ENCODE data around the gene ALDOC. TPM values are rescaled to one million over a fixed set of nuclear protein-coding genes. Genes with fewer than 3 reads are reported as not detected.

The ALDOC gene
- total and polyA plus RNA-seq, 2 of the 13 experiments (the other 11 are each of a cell fraction or from before 2014, with no cell fraction given), result 15.4 to 60.9 TPM

GRCh38 chr17:28567604-28568003 is 9.1 kb downstream of the ALDOC start (continued):
- TF ChIP-seq HNRNPUL1 (IDR thresholded peaks at IDR 0.05; ENCODE audit: low read depth, low read length) (no peak), EHMT2 (IDR thresholded peaks at IDR 0.05; ENCODE audit: borderline replicate concordance, low read depth, low read length) (no peak)

- POLR2A ChIA-PET, result no interaction called here
- no peak overlapping the region for H3K4me3 ChIP-seq (replicated peaks in 1 of 3; ENCODE audit: insufficient read depth in 1 of 3, low read depth in 2 of 3, low read length in 3 of 3)
- DNase-seq (ENCODE audit: low spot score) (peak; percentile 73), ATAC-seq (peak; percentile 76), FAIRE-seq (peak; percentile 39)
- no peak overlapping the region for H3K4me2 ChIP-seq (ENCODE audit: low read depth, low read length)
- H4K20me1 ChIP-seq (ENCODE audit: insufficient read depth, low read length), result no peaks in the 10 kb centered on the region
- BruUV-seq (replicated peaks), result no TSS peak
- H3K79me2 ChIP-seq (ENCODE audit: insufficient read depth, low read length), result peaks cover 2% of the 10 kb centered on the region
- peaks cover 12% of the 10 kb centered on the region for H3K4me1 ChIP-seq (ENCODE audit: insufficient read depth, low read length)
- no peak overlapping the region for H3K27ac ChIP-seq (ENCODE audit: extremely low read length, insufficient read depth, low read length)
- 77% methylated on average over 3 of the region's 3 CpGs for WGBS (ENCODE audit: low lambda C conversion rate)
- peaks cover 14 to 42% of the 10 kb centered on the region in 2 experiments; a peak in 4 of 5 replicates for H3K36me3 ChIP-seq (replicated peaks in 1 of 2; ENCODE audit: control insufficient read depth in 1 of 2, insufficient read depth in 2 of 2, low read length in 2 of 2)
- H3K9ac ChIP-seq (ENCODE audit: insufficient read depth, low read depth, low read length), result no peak overlapping the region
- in situ Hi-C loops (cut with HindIII; ENCODE audit: extremely low pct_ligation_motif_present, low pct_unique_long_range_greater_than_20kb), result no loop called here
- H2AFZ ChIP-seq (ENCODE audit: low read length), result no peak overlapping the region
- CTCF ChIA-PET (ENCODE audit: low intra/inter-chr PET ratio, low total read pairs), result no interaction called here
- intact Hi-C loops (cut with micrococcal nuclease; ENCODE audit: unreplicated experiment), result no loop called here
- H3K9me3 ChIP-seq (ENCODE audit: low read length), result no peaks in the 10 kb centered on the region
- TF ChIP-seq BCL3 (CRISPR knock-in tag; IDR thresholded peaks at IDR 0.05), result no peak
- TF ChIP-seq UBTF (CRISPR knock-in tag; IDR thresholded peaks at IDR 0.05), result no peak
- 0 out of 2 replicates have a peak, but pooled peaks have one; percentile 22 for TF ChIP-seq SAP130 (CRISPR knock-in tag; IDR thresholded peaks at IDR 0.05; ENCODE audit: low read depth)
- TF ChIP-seq ELF1 (CRISPR knock-in tag; IDR thresholded peaks at IDR 0.05), result peak; percentile 81
- TF ChIP-seq DDIT3 (CRISPR knock-in tag; IDR thresholded peaks at IDR 0.05), result no peak
- no peak for TF ChIP-seq ZBTB44 (CRISPR knock-in tag; IDR thresholded peaks at IDR 0.05)
- TF ChIP-seq ZNF101 (CRISPR knock-in tag; IDR thresholded peaks at IDR 0.05; ENCODE audit: borderline replicate concordance, low read depth), result no peak
- peak; percentile 99 for TF ChIP-seq TEAD3 (CRISPR knock-in tag; optimal IDR thresholded peaks at IDR 0.05; ENCODE audit: borderline replicate concordance)
- no peak for TF ChIP-seq PHB2 (IDR thresholded peaks at IDR 0.05; ENCODE audit: partially characterized antibody)
- peak; percentile 92 for TF ChIP-seq ELF3 (CRISPR knock-in tag; IDR thresholded peaks at IDR 0.05)
- no peaks in the 10 kb centered on the region for H3K27me3 ChIP-seq (ENCODE audit: control insufficient read depth in 1 of 2, insufficient read depth in 2 of 2, low read length in 2 of 2)
Measured at GRCh38 chr17:28563475-28563874, 13.2 kb downstream of the ALDOC start.
